Fibroblast of the aortic adventitia (primary cell): ENCODE data around the gene ARHGAP23. TPM values are rescaled to one million over a fixed set of nuclear protein-coding genes. Genes with fewer than 3 reads are reported as not detected.
"Not testable (repeated sequence)": the region's sequence is repeated elsewhere in the genome, so short reads cannot be mapped to it uniquely, and the experiment has no call there.

Source experiments
- DNase-seq: peaks from one replicate; pipeline ENCODE4 v3.0.0-alpha.2; 2010; ENCODE audit warnings: low read depth
- H3K4me3 ChIP-seq: 2 replicates; pipeline ENCODE4 v1.5.1; 2011; ENCODE audit warnings: low read depth, mild to moderate bottlenecking, control low read depth, low read length, moderate library complexity
- total RNA-seq: library from RNA; depleted of rRNA; stranded (reverse); fragments of >200 nt; gene quantifications from 2 replicates; pipeline ENCODE4 v1.2.3, GENCODE V29; 2012; ENCODE audit warnings: low replicate concordance
- TF ChIP-seq, protein P1 (sequence below): IDR thresholded peaks from 2 replicates; pipeline ENCODE4 v1.5.1; 2011; ENCODE audit warnings: mild to moderate bottlenecking, low read length, control low read depth, inconsistent platforms; ENCODE audit not compliant: insufficient read depth

The ARHGAP23 gene
- total RNA-seq, 1 donor = 38.3 TPM

DNA sequence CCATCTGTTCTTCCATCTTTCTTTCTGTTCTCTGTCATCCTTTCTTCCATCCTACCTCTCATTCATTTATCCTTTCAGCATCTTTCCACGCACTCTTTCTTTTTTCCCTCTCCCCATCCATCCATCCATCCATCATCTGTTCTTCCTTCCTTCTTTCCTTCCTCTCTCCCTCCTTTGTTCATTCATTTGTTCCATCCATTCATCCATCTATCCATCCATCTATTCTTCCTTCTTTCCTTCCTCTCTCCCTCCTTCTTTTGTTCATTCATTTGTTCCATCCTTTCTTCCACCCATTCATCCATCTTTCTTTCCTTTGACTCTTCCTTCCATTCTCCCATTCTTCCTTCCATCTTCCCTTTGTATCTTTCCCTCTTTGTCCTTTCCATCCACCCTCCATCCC, 39.2 kb downstream of the ARHGAP23 start:
- TF ChIP-seq, protein P1, sequence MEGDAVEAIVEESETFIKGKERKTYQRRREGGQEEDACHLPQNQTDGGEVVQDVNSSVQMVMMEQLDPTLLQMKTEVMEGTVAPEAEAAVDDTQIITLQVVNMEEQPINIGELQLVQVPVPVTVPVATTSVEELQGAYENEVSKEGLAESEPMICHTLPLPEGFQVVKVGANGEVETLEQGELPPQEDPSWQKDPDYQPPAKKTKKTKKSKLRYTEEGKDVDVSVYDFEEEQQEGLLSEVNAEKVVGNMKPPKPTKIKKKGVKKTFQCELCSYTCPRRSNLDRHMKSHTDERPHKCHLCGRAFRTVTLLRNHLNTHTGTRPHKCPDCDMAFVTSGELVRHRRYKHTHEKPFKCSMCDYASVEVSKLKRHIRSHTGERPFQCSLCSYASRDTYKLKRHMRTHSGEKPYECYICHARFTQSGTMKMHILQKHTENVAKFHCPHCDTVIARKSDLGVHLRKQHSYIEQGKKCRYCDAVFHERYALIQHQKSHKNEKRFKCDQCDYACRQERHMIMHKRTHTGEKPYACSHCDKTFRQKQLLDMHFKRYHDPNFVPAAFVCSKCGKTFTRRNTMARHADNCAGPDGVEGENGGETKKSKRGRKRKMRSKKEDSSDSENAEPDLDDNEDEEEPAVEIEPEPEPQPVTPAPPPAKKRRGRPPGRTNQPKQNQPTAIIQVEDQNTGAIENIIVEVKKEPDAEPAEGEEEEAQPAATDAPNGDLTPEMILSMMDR = no peak
- peak overlapping the region; percentile 25 for H3K4me3 ChIP-seq
- DNase-seq = no peak

DNA sequence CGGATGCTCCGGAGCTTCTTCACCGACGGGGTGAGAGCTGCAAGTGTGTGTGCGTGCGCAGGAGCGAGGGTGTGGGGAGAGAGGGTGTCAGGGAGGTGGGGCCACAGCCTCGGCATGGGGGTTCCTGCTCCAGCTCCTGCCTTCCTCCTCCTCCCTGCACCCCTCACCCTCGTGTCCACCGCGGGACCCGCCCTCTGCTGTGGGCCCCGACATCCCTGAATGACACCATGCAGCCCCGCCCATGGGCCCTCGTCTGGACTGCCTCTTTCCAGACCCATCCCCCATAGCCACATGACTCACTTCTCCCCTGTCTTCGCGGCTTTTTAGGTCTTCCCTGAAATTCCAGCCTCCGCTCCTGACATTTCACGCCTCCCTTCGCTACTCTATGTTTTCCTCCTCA, 41.6 kb downstream of the ARHGAP23 start:
- TF ChIP-seq, protein P1 = no peak
- no peak overlapping the region for H3K4me3 ChIP-seq
- peak; percentile 58 for DNase-seq

DNA sequence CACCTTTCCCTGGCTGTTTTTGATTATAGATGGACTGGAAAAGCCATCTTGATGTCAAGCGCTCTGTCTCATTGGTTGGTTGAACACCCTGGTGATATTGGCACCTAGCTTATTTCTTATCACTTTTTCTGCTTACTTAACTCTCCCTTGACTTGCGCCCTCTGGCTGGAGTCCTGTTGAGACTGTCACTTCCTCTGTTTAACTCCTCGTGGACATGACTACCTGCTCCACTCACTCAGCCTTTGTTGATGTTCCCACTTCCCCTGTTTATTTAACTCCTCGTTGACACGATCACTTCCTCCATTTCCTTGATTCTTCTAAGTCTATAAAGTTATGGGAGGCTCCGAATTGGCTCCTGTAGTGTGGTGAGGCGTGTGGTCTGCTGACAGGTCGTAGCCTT, 43.0 kb downstream of the ARHGAP23 start:
- H3K4me3 ChIP-seq, DNase-seq: not testable (repeated sequence)
- TF ChIP-seq, protein P1 = peak; percentile 15

DNA sequence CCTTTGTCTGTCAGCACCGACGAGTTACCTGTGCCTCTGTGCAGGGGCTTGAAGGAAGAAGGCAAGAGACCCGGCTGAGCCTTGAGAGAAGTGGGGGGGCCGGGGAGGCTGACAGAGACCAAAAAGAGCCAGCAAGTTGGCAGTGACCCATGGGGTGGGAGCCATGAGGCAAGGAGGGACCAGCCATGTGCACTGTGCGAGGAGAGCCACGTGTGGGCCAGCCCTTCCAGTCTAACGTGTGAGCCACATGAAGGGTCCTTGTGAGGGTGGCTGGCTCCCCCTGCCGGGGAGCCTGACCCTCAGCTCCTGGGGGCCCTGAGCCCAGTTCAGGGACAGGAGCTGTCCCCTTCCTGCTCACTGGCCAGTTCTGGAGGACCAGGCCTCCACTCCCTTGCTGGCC, 46.4 kb downstream of the ARHGAP23 start:
- TF ChIP-seq, protein P1 = peak; percentile 25

DNA sequence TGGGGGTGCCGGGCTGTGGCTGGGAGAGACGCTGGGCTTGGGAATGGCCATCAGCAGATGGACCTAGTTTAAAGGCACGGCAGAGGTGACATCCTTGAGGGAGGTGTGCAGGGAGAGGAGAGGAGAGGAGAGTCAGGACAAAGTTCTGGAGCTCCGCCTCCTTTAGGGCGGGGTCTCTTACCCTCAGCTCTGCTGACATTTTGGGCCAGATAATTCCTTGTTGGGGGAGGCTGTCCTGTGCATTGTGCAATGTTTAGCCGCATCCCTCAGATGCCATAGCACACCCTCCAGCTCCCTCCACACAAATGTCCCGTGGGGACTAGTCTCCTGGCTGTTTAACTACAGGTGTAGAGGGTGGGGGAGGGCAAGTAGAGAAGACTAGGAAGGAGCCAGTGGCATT, 48.3 kb downstream of the ARHGAP23 start:
- peak; percentile 40 for DNase-seq
- no peak overlapping the region for H3K4me3 ChIP-seq
- TF ChIP-seq, protein P1 = no peak

More for the DNA sequence above, 46.4 kb downstream of the ARHGAP23 start:
- not testable (repeated sequence) for DNase-seq, H3K4me3 ChIP-seq

DNA sequence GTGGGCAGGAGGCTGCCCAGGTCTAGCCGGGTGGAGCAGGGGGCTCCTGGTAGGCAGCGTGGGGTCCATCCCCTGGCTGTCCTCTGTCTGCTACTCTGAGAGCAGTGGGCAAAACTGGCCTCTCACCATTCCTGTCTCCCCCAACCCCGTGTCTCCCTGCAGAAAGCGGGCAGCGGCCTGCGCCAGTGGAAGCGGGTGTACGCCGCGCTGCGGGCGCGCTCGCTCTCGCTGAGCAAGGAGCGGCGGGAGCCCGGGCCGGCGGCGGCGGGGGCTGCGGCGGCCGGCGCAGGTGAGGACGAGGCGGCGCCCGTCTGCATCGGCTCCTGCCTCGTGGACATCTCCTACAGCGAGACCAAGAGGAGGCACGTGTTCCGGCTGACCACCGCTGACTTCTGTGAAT, 49.2 kb downstream of the ARHGAP23 start:
- not testable (repeated sequence) for H3K4me3 ChIP-seq, DNase-seq

DNA sequence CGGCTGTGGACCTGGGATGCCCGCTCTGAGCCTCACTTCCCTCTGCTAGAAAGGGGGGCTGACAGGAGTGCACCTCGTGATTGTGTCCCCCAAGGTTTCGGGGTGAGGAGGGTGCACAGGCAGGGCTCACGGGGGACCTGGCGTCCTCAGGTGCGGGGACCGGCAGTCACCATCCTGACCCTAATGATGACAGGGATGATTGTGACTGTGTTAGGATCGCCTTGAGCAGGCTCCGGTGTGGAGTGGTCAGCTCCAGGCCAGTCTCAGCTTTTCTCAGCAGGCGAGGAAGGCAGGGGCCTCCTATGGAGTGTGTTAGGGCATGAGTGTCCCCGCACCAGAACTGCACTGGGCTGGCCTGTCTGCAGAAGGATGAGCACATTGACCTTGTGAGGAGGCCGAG, 49.7 kb downstream of the ARHGAP23 start:
- not testable (repeated sequence) for DNase-seq

DNA sequence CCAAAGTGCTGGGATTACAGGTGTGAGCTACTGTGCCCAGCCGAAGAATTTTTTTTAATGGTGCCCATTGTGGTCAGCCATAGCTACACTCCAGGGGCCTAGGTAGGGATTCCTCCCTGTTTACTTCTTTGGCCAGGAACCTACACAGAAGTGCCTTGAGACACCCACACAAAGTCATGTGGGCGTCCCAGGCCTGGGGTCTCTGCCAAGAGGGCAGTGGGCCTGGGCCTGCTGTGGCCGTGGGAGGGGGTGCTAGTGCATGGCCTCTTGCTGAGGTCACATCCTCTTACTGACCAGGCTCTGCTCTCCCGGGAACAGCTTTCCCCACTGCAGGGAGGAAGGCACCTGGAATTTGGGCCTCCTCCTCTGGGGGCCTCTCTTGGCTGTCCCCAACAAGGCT, 50.4 kb downstream of the ARHGAP23 start:
- not testable (repeated sequence) for DNase-seq

More for the DNA sequence above, 49.7 kb downstream of the ARHGAP23 start:
- H3K4me3 ChIP-seq = not testable (repeated sequence)

DNA sequence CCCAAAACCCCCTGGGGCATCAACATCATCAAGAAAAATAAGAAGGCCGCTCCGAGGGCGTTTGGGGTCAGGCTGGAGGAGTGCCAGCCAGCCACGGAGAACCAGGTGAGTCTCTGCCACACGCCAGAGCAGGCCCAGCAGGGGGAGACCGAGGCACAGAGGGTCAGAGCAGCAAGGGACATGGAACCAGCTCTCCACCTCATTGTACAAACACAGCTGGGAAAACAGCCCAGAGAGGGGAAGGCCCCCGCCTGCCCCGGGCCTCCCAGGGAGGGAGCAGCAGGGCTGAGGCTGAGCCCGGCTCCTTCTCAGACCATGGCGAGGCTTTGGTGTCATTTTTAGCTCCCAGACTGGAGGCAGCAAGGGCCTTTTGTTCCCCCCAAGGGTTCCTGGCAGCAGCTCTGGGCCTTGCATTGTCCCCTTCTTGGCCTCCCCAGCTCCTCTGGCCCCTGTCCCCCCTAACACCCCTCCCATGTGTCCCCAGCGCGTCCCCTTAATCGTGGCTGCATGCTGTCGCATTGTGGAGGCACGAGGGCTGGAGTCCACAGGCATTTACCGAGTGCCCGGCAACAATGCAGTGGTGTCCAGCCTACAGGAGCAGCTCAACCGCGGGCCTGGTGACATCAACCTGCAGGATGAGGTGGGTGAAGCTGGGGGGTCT, 53.9 kb downstream of the ARHGAP23 start:
- DNase-seq, H3K4me3 ChIP-seq: not testable (repeated sequence)

More for the DNA sequence above, 50.4 kb downstream of the ARHGAP23 start:
- H3K4me3 ChIP-seq = not testable (repeated sequence)

DNA sequence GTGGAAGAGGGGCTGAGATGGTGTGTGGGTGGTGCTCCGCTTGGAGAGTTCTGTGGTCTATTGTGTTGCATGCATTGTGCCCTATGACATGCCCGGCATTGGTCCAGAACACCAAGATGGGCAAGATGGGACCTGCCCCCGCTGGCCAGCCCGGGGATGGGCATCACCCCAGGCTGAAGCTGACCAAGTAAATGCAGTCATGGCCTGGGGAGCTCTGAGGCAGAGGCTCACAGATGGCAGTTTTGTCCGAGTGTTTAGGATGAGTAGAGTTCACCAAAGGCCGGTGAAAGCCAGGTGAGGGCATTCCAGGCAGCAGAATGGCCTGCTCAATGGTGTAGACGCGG, 54.4 kb downstream of the ARHGAP23 start:
- not testable (repeated sequence) for DNase-seq, H3K4me3 ChIP-seq
